Common myeloid progenitor, CD34-positive (primary cell): ENCODE measurements around the gene ZFPM1.

Experiments
- CTCF ChIA-PET: fragments of 350-600 bp; sonication (Branson Sonifier 250); formaldehyde crosslinking; loops from one replicate; lab custom pipeline; 2021; ENCODE audit warnings: antibody characterized with exemption; lab: Charles Lee
- POLR2A ChIA-PET: fragments of 350-600 bp; sonication (Branson Sonifier 250); formaldehyde crosslinking; loops from one replicate; lab custom pipeline; 2021; ENCODE audit warnings: antibody characterized with exemption; lab: Charles Lee
- DNase-seq, 3 donors: peaks; one replicate each; pipeline versions ENCODE4 v3.0.0 to v3.0.0-alpha.2; 2013
- H3K27ac ChIP-seq, 2 experiments: 1 replicate in 1 of 2; 2 replicates in 1 of 2; pipeline ENCODE4 v1.7.0; 2013; ENCODE audit warnings: inconsistent platforms in 2 of 2, low read length in 2 of 2, mild to moderate bottlenecking in 2 of 2, low read depth in 1 of 2, moderate library complexity in 1 of 2; ENCODE audit not compliant: severe bottlenecking in 2 of 2, insufficient read depth in 1 of 2, poor library complexity in 1 of 2
- H3K27me3 ChIP-seq, 5 experiments: replicated peaks in 2 of 5; 1 replicate in 3 of 5; 2 replicates in 2 of 5; pipeline versions ENCODE4 v1.6.1 to v1.7.0; 2013; ENCODE audit warnings: low read length in 4 of 5, mild to moderate bottlenecking in 2 of 5, moderate library complexity in 2 of 5, inconsistent platforms in 1 of 5; ENCODE audit not compliant: insufficient read depth in 5 of 5, control insufficient read depth in 4 of 5
- H3K36me3 ChIP-seq, 4 experiments: 1 replicate in 2 of 4; 2 replicates in 2 of 4; pipeline versions ENCODE4 v1.6.1 to v1.7.0; 2013; ENCODE audit warnings: low read length in 3 of 4, control low read depth in 1 of 4, mild to moderate bottlenecking in 1 of 4; ENCODE audit not compliant: control insufficient read depth in 4 of 4, insufficient read depth in 4 of 4
- H3K4me1 ChIP-seq, 4 experiments: 1 replicate in 3 of 4; 2 replicates in 1 of 4; pipeline versions ENCODE4 v1.6.1 to v1.7.1; 2013; ENCODE audit warnings: low read length in 3 of 4, mild to moderate bottlenecking in 3 of 4, control low read depth in 1 of 4, inconsistent platforms in 1 of 4, moderate library complexity in 1 of 4; ENCODE audit not compliant: control insufficient read depth in 4 of 4, insufficient read depth in 4 of 4; ENCODE audit errors: control extremely low read depth in 1 of 4
- H3K4me3 ChIP-seq, 7 experiments: 1 replicate in 4 of 7; 2 replicates in 3 of 7; pipeline versions ENCODE4 v1.5.1 to v1.7.0; 2013; ENCODE audit warnings: mild to moderate bottlenecking in 7 of 7, low read length in 6 of 7, moderate library complexity in 6 of 7, inconsistent platforms in 2 of 7, low read depth in 2 of 7, control low read depth in 1 of 7; ENCODE audit not compliant: insufficient read depth in 4 of 7, control insufficient read depth in 1 of 7; ENCODE audit errors: extremely low read depth in 1 of 7
- H3K9me3 ChIP-seq, 5 experiments: 1 replicate in 4 of 5; 2 replicates in 1 of 5; pipeline versions ENCODE4 v1.6.1 to v1.7.1; 2013; ENCODE audit warnings: low read length in 4 of 5, mild to moderate bottlenecking in 2 of 5, inconsistent platforms in 1 of 5, low read depth in 1 of 5, moderate library complexity in 1 of 5; ENCODE audit not compliant: control insufficient read depth in 4 of 5, insufficient read depth in 2 of 5; ENCODE audit errors: control extremely low read depth in 1 of 5
- WGBS: methylation state at CpG from one replicate; pipeline ENCODE4 v1.1.5; 2013; ENCODE audit not compliant: insufficient coverage; 5-methylcytosine and 5-hydroxymethylcytosine counted together

The ZFPM1 gene

DNA sequence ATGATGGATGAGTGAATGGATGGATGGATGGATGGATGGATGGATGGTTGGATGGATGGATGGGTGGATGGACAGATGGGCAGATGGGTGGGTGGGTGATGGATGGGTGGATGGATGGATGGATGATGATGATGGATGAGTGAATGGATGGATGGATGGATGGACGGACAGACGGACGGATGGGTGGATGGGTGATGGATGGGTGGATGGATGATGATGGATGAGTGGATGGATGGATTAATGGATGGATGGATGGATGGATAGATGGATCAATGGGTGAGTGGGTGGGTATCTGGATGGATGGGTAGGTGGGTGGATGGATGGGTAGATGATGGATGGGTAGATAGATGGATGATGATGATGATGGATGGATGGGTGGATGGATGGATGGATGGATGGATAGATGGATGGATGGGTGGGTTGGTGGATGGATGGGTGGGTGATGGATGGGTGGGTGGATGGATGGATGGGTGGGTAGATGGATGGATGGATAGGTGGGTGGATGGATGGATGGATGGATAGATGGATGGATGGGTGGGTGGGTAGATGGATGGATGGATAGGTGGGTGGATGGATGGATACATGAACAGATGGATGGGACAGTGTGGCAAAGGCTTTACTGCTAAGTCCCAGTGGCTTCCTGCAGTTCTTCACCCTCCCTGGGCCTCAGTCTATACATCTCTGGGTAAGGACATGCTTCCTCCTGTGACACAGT lies 30.2 kb upstream of the ZFPM1 start:
- DNase-seq, result no peak
- Histone ChIP-seq H3K27me3 (peaks cover 0 to 14% (median 2%) of the 10 kb centered on the region in 5 experiments), H3K36me3 (no peaks in the 10 kb centered on the region), H3K9me3 (no peaks in the 10 kb centered on the region), H3K4me3 (no peak overlapping the region), H3K4me1 (peaks cover 0 to 10% (median 7%) of the 10 kb centered on the region in 4 experiments), H3K27ac (no peak overlapping the region)
- ChIA-PET CTCF (no interaction called here), POLR2A (no interaction called here)
- 76% methylated on average over 3 of the region's 3 CpGs for WGBS

DNA sequence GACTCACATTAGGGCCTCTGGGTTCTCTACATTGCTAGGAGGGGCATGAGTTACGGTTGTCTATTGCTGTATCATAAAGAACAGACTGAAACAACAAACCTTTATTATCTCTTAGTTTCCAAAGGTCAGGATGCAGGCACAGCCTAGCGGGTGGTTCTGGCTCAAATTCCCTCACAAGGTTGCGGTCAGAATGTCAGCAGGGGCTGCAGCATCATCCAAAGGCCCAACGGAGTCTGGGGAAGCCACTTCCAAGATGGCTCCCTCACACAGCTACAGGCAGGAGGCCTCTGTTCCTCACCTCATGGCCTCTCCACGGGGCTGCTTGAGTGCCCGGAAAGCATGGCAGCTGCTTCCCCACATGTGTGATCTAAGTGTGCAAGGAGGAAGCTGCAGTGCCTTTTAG lies 29.6 kb upstream of the ZFPM1 start:
- Histone ChIP-seq H3K36me3 (no peaks in the 10 kb centered on the region), H3K27me3 (peaks cover 0 to 14% (median 2%) of the 10 kb centered on the region in 5 experiments), H3K27ac (no peak overlapping the region), H3K4me3 (no peak overlapping the region), H3K4me1 (peaks cover 0 to 10% (median 7%) of the 10 kb centered on the region in 4 experiments), H3K9me3 (no peaks in the 10 kb centered on the region)
- 91% methylated on average over 5 of the region's 6 CpGs for WGBS
- ChIA-PET CTCF (no interaction called here), POLR2A (no interaction called here)
- DNase-seq, result no peak

DNA sequence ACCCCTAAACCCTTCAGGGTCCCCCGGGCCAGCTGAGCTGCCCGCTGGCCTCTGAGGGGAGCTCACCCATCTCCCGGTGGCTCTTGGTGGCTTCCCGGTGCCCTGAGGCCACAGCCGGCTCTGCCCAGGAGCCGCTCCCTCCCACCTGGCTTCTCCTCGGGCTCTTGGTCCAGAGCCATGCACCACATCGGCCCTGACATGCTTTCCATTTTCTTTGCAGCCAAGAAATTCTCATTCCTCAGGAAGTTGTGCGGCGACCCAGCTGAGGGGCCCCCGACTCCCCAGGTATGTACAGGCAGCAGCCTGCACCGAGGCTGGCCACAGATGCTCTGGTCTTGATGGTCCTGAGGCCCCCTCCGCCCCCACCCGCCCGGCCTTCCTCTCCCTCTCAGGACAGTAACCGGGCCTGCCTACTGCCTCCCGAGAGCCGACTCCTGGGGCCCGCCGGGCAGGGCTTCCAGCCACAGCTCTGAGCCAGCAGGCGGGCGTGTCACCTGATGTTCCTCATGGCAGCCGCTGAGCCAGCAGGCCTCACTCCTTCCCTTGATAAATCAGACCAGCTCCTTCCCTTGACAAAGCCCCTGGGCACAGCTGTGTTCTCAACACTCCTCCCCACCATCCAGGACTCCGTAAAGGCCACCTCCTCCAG lies 28.4 kb upstream of the ZFPM1 start:
- Histone ChIP-seq H3K27me3 (peaks cover 0 to 14% (median 2%) of the 10 kb centered on the region in 5 experiments), H3K9me3 (no peaks in the 10 kb centered on the region), H3K4me1 (peaks cover 0 to 12% (median 10%) of the 10 kb centered on the region in 4 experiments), H3K27ac (no peak overlapping the region), H3K4me3 (no peak overlapping the region), H3K36me3 (no peaks in the 10 kb centered on the region)
- ChIA-PET CTCF (interaction anchor here (0.6 kb wide), 1 partner anchor 109 kb away, joined by 3 read pairs; no protein-coding TSS in a partner anchor), POLR2A (interaction anchor here (0.6 kb wide), 1 partner anchor 15 kb away, joined by 3 read pairs; no protein-coding TSS in a partner anchor)
- peak in 2 of 3 donors; percentile 28 to 38 for DNase-seq
- 21% methylated on average over 20 of the region's 24 CpGs for WGBS

DNA sequence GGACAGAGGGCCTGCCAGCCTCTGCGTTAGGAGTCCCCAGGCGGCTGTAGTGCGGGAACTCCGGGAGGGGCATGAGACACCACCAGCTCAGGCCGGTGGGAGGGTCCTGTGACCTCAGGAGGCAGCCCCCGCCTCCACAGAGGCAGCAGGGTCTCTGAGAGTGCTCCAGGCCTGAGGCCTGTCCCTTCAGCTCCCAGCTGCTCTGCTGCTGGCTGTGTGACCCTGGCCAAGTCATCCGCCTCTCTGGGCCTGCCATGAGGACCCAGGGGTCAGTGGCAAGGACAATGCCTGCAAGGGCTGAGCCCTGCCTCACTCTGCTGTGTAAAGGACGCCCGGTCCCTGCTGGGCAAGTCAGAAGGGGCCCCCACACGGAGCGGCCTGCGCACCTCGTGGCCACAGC lies 27.1 kb upstream of the ZFPM1 start:
- Histone ChIP-seq H3K4me1 (peaks cover 0 to 21% (median 20%) of the 10 kb centered on the region in 4 experiments), H3K27ac (no peak overlapping the region), H3K36me3 (no peaks in the 10 kb centered on the region), H3K4me3 (no peak overlapping the region), H3K27me3 (peaks cover 0 to 14% (median 0%) of the 10 kb centered on the region in 5 experiments), H3K9me3 (no peaks in the 10 kb centered on the region)
- ChIA-PET POLR2A (no interaction called here), CTCF (interaction anchor here (2.4 kb wide), 1 partner anchor 10 kb away, joined by 9 read pairs; no protein-coding TSS in a partner anchor)
- WGBS, result 96% methylated on average over 13 of the region's 13 CpGs
- no peak for DNase-seq

DNA sequence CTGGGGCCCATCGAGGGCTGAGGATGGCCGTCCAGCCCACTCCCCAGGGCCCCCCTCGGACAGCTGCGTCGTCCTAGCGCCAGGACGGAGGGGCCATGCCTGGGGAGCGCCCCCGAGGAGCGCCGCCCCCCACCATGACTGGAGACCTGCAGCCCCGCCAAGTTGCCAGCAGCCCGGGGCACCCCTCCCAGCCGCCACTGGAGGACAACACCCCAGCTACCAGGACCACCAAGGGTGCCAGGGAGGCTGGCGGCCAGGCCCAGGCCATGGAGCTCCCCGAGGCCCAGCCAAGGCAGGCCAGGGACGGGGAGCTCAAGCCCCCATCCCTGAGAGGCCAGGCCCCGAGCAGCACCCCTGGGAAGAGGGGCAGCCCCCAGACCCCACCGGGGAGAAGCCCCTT lies 25.7 kb upstream of the ZFPM1 start:
- CTCF ChIA-PET, result interaction anchor here (0.7 to 2.4 kb wide), 3 partner anchors 8 to 471 kb away, joined by 3 to 9 read pairs (median 4); no protein-coding TSS in a partner anchor

DNA sequence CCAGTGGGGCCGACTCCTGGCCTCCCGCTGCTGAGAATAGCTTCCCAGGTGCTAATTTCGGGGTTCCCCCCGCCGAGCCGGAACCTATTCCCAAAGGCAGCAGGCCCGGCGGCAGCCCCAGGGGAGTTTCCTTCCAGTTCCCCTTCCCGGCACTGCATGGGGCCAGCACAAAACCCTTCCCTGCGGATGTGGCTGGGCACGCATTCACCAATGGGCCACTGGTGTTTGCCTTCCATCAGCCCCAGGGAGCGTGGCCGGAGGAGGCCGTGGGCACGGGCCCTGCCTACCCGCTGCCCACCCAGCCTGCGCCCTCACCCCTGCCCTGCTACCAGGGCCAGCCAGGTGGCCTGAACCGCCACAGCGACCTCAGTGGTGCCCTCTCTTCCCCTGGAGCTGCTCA lies 24.9 kb upstream of the ZFPM1 start:
- H3K4me1 ChIP-seq, result peaks cover 0 to 26% (median 25%) of the 10 kb centered on the region in 4 experiments
- ChIA-PET POLR2A (interaction anchor here (1.2 kb wide), 1 partner anchor 10 kb away, joined by 3 read pairs; no protein-coding TSS in a partner anchor), CTCF (interaction anchor here (0.7 to 2.4 kb wide), 3 partner anchors 8 to 472 kb away, joined by 3 to 9 read pairs (median 4); no protein-coding TSS in a partner anchor)
- no peak overlapping the region for H3K4me3 ChIP-seq
- peaks cover 0 to 21% (median 0%) of the 10 kb centered on the region in 5 experiments for H3K27me3 ChIP-seq
- no peaks in the 10 kb centered on the region for H3K36me3 ChIP-seq
- WGBS, result 96% methylated on average over 16 of the region's 19 CpGs
- no peaks in the 10 kb centered on the region for H3K9me3 ChIP-seq
- DNase-seq, result no peak
- no peak overlapping the region for H3K27ac ChIP-seq

More for the DNA sequence above, 25.7 kb upstream of the ZFPM1 start:
- no peak for DNase-seq
- Histone ChIP-seq H3K27ac (no peak overlapping the region), H3K4me1 (peaks cover 0 to 26% (median 25%) of the 10 kb centered on the region in 4 experiments), H3K4me3 (no peak overlapping the region), H3K9me3 (no peaks in the 10 kb centered on the region), H3K27me3 (peaks cover 0 to 21% (median 0%) of the 10 kb centered on the region in 5 experiments), H3K36me3 (no peaks in the 10 kb centered on the region)
- POLR2A ChIA-PET, result interaction anchor here (1.2 kb wide), 1 partner anchor 11 kb away, joined by 3 read pairs; no protein-coding TSS in a partner anchor
- 95% methylated on average over 19 of the region's 19 CpGs for WGBS
